ENCODE results near the gene ZNF226.
A peak's percentile ranks its signal among the peaks of the same experiment; 100 is the strongest.

ZNF226 gene

DNA sequence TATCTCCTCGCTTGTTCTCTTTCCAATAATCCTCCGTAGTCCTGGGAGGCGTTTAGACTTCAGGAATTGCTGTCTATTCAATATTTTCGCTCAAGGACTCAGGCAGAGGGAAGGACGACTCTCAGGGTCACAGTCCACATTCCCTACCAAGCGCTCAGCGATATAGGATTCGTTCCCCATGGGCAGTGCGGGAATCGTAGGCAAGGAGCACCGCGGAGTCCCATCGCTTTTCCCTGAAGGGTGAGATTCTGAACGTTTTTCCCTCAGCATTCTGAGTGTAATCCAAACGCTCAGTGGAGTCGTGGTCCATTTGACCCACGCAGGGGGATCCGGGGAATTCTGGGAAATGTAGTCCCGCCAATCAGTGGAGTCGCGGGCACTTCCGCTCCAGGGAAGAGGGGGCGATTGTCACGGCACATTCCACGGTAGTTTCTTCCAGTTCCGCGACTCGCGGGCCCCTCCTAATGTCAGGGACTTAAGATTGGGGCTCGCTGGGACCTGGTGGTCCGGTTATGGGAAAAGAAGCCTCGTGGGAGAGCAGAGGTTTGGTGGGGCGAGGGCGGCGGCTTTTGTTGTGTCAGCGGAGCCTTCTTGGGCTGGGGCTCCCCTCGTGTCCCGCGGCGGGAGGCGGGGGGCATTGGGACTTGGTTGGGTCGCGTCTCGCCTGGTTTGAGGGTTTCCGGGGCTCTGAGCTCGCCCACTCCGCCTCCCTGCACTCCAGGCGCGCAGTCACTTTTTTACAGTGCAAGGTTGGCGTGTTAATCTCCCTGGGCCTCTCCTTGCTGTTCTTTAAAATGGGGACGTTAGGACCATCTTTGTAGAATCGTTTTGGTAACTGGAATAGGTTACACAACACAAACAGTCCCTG, 23.5 kb upstream of the ZNF226 start, which contains the start of gene ZNF234 (continued):
- TF ChIP-seq ZNF146 (tag by site-specific recombination; IDR thresholded peaks at IDR 0.05) (0 out of 2 replicates have a peak, but pooled peaks have one; percentile 27), ZNF585B (tag by site-specific recombination; IDR thresholded peaks at IDR 0.05) (peak; percentile 16; the same call in 1 of the 2 replicates), ZNF791 (tag by site-specific recombination; IDR thresholded peaks at IDR 0.05) (no peak), ZNF423 (tag by site-specific recombination; IDR thresholded peaks at IDR 0.05) (peak; percentile 27; the same call in 1 of the 2 replicates), IKZF3 (tag by site-specific recombination; IDR thresholded peaks at IDR 0.05) (peak; percentile 90), ZBTB20 (tag by site-specific recombination; IDR thresholded peaks at IDR 0.05) (peak; percentile 97), KLF8 (tag by site-specific recombination; IDR thresholded peaks at IDR 0.05) (peak; percentile 77), ZNF133 (tag by site-specific recombination; IDR thresholded peaks at IDR 0.05) (no peak; the same call in 1 of the 2 replicates), ZNF26 (tag by site-specific recombination; IDR thresholded peaks at IDR 0.05) (no peak), ZFHX2 (tag by site-specific recombination; conservative IDR thresholded peaks at IDR 0.05) (peak; percentile 86), ZBTB17 (tag by site-specific recombination; IDR thresholded peaks at IDR 0.05) (peak; percentile 100), ZNF324 (tag by site-specific recombination; IDR thresholded peaks at IDR 0.05) (peak; percentile 97; the same call in 1 of the 2 replicates), ZFP41 (tag by site-specific recombination; IDR thresholded peaks at IDR 0.05; ENCODE audit: borderline replicate concordance) (no peak), ZNF776 (tag by site-specific recombination; IDR thresholded peaks at IDR 0.05; ENCODE audit: borderline replicate concordance) (no peak), ZNF302 (tag by site-specific recombination; IDR thresholded peaks at IDR 0.05; ENCODE audit: low read depth) (no peak), ELK4 (IDR thresholded peaks at IDR 0.05; ENCODE audit: borderline replicate concordance, low read depth, low read length) (no peak), ZNF580 (tag by site-specific recombination; IDR thresholded peaks at IDR 0.05) (peak; percentile 93), PRDM1 (tag by site-specific recombination; IDR thresholded peaks at IDR 0.05) (no peak), ZNF549 (tag by site-specific recombination; IDR thresholded peaks at IDR 0.05) (no peak), ZNF544 (tag by site-specific recombination; IDR thresholded peaks at IDR 0.05) (no peak), ZBTB7A (tag by site-specific recombination; IDR thresholded peaks at IDR 0.05; ENCODE audit: low read depth) (peak; percentile 68; the same call in 1 of the 2 replicates), ZNF426 (tag by site-specific recombination; IDR thresholded peaks at IDR 0.05) (no peak), ZSCAN23 (tag by site-specific recombination; IDR thresholded peaks at IDR 0.05) (no peak), ZNF830 (tag by site-specific recombination; IDR thresholded peaks at IDR 0.05; ENCODE audit: low read depth) (no peak)
- TF ChIP-seq, protein P1, sequence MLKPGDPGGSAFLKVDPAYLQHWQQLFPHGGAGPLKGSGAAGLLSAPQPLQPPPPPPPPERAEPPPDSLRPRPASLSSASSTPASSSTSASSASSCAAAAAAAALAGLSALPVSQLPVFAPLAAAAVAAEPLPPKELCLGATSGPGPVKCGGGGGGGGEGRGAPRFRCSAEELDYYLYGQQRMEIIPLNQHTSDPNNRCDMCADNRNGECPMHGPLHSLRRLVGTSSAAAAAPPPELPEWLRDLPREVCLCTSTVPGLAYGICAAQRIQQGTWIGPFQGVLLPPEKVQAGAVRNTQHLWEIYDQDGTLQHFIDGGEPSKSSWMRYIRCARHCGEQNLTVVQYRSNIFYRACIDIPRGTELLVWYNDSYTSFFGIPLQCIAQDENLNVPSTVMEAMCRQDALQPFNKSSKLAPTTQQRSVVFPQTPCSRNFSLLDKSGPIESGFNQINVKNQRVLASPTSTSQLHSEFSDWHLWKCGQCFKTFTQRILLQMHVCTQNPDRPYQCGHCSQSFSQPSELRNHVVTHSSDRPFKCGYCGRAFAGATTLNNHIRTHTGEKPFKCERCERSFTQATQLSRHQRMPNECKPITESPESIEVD (tag by site-specific recombination; IDR thresholded peaks at IDR 0.05), result no peak
- TF ChIP-seq, protein P2, sequence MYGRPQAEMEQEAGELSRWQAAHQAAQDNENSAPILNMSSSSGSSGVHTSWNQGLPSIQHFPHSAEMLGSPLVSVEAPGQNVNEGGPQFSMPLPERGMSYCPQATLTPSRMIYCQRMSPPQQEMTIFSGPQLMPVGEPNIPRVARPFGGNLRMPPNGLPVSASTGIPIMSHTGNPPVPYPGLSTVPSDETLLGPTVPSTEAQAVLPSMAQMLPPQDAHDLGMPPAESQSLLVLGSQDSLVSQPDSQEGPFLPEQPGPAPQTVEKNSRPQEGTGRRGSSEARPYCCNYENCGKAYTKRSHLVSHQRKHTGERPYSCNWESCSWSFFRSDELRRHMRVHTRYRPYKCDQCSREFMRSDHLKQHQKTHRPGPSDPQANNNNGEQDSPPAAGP (tag by site-specific recombination; IDR thresholded peaks at IDR 0.05), result peak; percentile 87
- TF ChIP-seq, protein P3, sequence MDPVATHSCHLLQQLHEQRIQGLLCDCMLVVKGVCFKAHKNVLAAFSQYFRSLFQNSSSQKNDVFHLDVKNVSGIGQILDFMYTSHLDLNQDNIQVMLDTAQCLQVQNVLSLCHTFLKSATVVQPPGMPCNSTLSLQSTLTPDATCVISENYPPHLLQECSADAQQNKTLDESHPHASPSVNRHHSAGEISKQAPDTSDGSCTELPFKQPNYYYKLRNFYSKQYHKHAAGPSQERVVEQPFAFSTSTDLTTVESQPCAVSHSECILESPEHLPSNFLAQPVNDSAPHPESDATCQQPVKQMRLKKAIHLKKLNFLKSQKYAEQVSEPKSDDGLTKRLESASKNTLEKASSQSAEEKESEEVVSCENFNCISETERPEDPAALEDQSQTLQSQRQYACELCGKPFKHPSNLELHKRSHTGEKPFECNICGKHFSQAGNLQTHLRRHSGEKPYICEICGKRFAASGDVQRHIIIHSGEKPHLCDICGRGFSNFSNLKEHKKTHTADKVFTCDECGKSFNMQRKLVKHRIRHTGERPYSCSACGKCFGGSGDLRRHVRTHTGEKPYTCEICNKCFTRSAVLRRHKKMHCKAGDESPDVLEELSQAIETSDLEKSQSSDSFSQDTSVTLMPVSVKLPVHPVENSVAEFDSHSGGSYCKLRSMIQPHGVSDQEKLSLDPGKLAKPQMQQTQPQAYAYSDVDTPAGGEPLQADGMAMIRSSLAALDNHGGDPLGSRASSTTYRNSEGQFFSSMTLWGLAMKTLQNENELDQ (tag by site-specific recombination; IDR thresholded peaks at IDR 0.05; ENCODE audit: low read depth), result no peak
- TF ChIP-seq, protein P4, sequence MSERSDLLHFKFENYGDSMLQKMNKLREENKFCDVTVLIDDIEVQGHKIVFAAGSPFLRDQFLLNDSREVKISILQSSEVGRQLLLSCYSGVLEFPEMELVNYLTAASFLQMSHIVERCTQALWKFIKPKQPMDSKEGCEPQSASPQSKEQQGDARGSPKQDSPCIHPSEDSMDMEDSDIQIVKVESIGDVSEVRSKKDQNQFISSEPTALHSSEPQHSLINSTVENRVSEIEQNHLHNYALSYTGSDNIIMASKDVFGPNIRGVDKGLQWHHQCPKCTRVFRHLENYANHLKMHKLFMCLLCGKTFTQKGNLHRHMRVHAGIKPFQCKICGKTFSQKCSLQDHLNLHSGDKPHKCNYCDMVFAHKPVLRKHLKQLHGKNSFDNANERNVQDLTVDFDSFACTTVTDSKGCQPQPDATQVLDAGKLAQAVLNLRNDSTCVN (tag by site-specific recombination; optimal IDR thresholded peaks at IDR 0.05), result peak; percentile 71

All from HEK293 (cell line).